Epithelial cell of proximal tubule (primary cell): ENCODE measurements around the gene DEDD2. TPM values are rescaled to one million over a fixed set of nuclear protein-coding genes. Genes with fewer than 3 reads are reported as not detected.

Source experiments
- DNase-seq: peaks from one replicate; pipeline ENCODE4 v3.0.0-alpha.2; 2011; ENCODE audit warnings: low read depth
- H3K4me3 ChIP-seq: 2 replicates; pipeline ENCODE4 v1.5.1; 2011; ENCODE audit warnings: low read depth, mild to moderate bottlenecking, low read length
- total RNA-seq: library from RNA; depleted of rRNA; stranded (reverse); fragments of >200 nt; gene quantifications from 2 replicates; pipeline ENCODE4 v1.2.3, GENCODE V29; 2015
- TF ChIP-seq, protein P1 (sequence below): conservative IDR thresholded peaks from 2 replicates; pipeline ENCODE4 v1.5.1; 2012; ENCODE audit warnings: low read depth, mild to moderate bottlenecking, low read length

Gene DEDD2
- total RNA-seq, 1 donor from 2014 or later: 29.9 TPM

DNA sequence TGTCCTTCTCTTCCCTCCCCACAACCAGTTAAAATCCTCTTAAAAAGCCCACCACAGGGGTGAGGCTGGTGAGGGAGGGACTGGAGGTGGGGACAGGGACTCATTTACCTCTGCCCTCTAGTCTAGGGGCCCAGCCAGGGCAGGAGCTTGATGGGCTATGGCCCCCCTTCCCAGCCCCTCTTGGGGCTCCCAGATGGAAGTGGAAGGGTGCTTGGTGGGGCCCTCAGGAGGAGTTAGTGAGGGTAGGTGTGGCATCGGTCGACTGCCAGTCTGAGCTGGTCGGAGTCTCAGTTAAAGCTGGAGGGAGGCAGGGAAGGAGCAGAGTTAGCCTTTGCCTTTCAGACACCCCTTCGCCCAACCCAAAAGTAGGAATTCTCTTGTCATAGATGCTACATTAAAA, 13.1 kb upstream of the DEDD2 start:
- TF ChIP-seq, protein P1, sequence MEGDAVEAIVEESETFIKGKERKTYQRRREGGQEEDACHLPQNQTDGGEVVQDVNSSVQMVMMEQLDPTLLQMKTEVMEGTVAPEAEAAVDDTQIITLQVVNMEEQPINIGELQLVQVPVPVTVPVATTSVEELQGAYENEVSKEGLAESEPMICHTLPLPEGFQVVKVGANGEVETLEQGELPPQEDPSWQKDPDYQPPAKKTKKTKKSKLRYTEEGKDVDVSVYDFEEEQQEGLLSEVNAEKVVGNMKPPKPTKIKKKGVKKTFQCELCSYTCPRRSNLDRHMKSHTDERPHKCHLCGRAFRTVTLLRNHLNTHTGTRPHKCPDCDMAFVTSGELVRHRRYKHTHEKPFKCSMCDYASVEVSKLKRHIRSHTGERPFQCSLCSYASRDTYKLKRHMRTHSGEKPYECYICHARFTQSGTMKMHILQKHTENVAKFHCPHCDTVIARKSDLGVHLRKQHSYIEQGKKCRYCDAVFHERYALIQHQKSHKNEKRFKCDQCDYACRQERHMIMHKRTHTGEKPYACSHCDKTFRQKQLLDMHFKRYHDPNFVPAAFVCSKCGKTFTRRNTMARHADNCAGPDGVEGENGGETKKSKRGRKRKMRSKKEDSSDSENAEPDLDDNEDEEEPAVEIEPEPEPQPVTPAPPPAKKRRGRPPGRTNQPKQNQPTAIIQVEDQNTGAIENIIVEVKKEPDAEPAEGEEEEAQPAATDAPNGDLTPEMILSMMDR: no peak
- H3K4me3 ChIP-seq: no peak overlapping the region
- no peak for DNase-seq

DNA sequence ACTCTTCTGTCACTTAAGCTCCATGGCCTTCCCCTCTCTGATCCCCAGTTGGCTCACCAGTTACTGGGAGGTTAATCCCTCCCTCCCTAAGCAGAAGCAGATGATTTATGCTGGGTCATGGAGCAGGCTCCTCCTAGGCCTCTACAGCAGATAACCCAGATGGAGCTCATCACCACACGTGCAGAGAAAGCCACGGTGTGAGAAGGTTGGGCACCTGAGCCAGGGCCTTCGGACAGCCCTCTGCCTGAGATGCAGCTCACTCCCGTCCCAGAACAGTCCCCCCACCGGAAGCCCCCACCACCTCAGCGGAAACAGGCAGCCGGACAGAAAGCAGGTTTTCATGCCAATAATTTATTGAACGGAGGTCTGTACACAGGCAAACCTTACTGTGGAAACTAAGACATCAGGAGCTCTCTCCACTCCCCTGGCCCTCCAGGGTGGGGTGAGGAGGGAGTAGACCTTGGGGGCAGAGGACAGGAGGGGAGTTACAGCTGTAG, 12.4 kb upstream of the DEDD2 start:
- no peak for DNase-seq
- TF ChIP-seq, protein P1: no peak
- H3K4me3 ChIP-seq: no peak overlapping the region

- DNase-seq: no peak
- TF ChIP-seq, protein P1: no peak
- no peak overlapping the region for H3K4me3 ChIP-seq
Measured at GRCh38 chr19:42229301-42229854, 11.9 kb upstream of the DEDD2 start.

DNA sequence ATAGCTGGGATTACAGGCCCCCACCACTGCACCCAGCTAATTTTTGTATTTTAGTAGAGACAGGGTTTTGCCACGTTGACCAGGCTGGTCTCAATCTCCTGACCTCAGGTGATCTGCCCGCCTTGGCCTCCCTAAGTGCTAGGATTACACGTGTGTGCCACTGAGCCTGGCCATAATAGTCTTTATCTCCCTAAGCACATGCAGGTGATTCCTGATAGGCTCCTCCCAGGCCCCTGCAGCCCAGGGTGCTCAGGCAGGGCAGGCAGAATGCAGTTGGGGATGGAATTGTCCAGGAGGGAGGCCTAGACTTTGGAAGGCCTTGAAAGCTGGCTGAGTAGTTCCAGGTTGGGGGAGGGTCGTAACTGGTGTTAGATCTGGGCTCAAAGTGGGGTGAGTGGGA, 11.2 kb upstream of the DEDD2 start:
- no peak for DNase-seq
- H3K4me3 ChIP-seq: no peak overlapping the region
- TF ChIP-seq, protein P1: no peak

DNA sequence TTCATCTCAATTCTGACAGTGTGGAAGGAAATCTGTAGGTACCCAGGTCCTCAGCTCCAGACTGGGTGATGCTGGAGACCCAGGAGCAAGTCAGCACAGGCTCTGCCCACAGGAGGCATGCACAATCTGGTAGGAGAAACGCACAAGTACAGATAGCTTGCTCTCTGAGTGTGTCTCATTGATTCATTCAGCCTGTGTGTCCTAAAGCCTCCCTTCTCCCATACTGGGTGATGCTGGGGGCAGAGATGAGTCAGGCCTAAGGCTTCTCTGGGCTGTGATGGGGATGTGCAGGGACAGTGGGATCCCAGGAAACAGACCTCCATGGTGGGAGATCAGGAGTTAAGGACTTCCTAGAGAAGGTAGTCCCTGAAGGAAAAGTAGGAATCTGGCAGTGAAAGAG, 9.4 kb upstream of the DEDD2 start:
- H3K4me3 ChIP-seq: no peak overlapping the region
- TF ChIP-seq, protein P1: no peak
- DNase-seq: no peak

DNA sequence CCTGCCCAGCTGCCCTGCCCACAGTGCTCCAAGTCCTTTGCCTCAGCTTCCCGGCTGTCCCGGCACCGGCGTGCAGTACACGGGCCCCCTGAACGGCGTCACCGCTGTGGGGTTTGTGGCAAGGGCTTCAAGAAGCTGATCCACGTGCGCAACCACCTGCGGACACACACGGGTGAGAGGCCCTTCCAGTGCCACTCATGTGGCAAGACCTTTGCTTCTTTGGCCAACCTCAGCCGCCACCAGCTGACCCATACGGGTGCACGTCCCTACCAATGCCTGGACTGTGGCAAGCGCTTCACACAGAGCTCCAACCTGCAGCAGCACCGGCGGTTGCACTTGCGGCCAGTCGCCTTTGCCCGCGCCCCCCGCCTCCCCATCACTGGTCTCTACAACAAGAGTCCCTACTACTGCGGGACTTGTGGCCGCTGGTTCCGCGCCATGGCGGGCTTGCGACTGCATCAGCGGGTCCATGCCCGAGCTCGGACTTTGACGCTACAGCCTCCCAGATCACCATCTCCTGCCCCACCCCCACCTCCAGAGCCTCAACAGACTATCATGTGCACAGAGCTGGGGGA, 8.3 kb upstream of the DEDD2 start:
- DNase-seq: no peak
- no peak overlapping the region for H3K4me3 ChIP-seq
- TF ChIP-seq, protein P1: no peak
